Measurements from ENCODE around the gene PFN1.

DNA sequence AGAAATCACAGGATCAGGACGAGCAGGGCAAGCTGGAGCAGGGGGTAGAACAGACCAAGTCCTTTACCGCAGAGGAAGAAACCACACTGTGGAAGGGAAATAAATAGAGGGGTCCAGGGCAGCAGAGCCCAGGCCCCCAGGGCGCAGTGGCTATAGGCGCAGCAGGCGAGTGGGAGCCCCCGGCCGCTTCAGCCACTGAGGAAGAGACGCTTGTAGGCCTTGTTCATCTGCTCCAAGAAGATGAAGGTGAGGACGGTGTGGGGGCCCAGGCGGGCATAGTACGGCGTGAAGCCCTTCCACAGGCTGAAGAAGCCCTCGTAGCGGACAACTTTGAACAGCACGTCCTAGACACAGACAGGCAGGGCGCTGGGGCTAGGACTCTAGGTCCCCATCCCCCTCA is 10.8 kb downstream of the PFN1 start:
- TF ChIP-seq, protein P1, sequence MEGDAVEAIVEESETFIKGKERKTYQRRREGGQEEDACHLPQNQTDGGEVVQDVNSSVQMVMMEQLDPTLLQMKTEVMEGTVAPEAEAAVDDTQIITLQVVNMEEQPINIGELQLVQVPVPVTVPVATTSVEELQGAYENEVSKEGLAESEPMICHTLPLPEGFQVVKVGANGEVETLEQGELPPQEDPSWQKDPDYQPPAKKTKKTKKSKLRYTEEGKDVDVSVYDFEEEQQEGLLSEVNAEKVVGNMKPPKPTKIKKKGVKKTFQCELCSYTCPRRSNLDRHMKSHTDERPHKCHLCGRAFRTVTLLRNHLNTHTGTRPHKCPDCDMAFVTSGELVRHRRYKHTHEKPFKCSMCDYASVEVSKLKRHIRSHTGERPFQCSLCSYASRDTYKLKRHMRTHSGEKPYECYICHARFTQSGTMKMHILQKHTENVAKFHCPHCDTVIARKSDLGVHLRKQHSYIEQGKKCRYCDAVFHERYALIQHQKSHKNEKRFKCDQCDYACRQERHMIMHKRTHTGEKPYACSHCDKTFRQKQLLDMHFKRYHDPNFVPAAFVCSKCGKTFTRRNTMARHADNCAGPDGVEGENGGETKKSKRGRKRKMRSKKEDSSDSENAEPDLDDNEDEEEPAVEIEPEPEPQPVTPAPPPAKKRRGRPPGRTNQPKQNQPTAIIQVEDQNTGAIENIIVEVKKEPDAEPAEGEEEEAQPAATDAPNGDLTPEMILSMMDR (IDR thresholded peaks at IDR 0.05): no peak
- TF ChIP-seq POLR2A (IDR thresholded peaks at IDR 0.05): no peak

Data from testis (tissue), 2 donors.